GM12872 (cell line): ENCODE results near the gene KRT13.

ENCODE experiments used
- TF ChIP-seq, protein P1 (sequence below): IDR thresholded peaks from 3 replicates; pipeline ENCODE4 v1.5.1; 2011; ENCODE audit warnings: low read depth, mild to moderate bottlenecking, low read length, moderate library complexity; ENCODE audit not compliant: insufficient read depth

KRT13 gene

DNA sequence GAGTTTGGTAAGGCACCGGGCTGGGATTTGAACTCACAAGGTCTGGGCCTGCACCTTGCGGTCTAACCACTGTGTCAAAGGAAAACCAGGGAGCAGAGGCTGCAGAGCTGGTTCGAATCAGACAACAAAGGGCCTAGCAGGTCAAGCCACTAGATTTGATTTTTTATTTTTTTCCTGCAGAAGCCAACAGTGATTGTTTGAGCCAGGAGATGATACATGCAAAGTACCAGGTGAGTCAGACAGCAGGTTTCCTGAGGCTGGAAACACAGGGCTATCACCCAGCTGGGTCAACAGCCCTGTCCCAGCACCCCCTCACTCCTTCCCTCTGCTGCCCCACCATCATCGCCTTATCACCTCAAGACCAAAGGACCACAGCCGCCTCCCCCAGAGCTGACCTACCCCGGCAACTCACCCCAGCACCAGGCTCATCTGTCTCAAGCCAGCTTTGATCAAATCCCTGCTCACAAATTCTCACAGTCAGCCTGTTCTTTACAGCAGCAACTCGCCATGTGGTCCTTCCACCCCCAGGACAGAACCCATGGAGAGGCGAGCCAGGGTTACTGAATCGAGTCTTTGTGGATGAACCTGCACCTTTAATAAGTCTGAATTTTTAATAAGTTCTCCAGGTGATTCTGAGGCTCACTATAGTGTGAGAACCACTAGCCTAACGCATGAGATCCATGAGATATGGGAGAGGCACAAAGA is 35.7 kb upstream of the KRT13 start:
- TF ChIP-seq, protein P1, sequence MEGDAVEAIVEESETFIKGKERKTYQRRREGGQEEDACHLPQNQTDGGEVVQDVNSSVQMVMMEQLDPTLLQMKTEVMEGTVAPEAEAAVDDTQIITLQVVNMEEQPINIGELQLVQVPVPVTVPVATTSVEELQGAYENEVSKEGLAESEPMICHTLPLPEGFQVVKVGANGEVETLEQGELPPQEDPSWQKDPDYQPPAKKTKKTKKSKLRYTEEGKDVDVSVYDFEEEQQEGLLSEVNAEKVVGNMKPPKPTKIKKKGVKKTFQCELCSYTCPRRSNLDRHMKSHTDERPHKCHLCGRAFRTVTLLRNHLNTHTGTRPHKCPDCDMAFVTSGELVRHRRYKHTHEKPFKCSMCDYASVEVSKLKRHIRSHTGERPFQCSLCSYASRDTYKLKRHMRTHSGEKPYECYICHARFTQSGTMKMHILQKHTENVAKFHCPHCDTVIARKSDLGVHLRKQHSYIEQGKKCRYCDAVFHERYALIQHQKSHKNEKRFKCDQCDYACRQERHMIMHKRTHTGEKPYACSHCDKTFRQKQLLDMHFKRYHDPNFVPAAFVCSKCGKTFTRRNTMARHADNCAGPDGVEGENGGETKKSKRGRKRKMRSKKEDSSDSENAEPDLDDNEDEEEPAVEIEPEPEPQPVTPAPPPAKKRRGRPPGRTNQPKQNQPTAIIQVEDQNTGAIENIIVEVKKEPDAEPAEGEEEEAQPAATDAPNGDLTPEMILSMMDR, result no peak

DNA sequence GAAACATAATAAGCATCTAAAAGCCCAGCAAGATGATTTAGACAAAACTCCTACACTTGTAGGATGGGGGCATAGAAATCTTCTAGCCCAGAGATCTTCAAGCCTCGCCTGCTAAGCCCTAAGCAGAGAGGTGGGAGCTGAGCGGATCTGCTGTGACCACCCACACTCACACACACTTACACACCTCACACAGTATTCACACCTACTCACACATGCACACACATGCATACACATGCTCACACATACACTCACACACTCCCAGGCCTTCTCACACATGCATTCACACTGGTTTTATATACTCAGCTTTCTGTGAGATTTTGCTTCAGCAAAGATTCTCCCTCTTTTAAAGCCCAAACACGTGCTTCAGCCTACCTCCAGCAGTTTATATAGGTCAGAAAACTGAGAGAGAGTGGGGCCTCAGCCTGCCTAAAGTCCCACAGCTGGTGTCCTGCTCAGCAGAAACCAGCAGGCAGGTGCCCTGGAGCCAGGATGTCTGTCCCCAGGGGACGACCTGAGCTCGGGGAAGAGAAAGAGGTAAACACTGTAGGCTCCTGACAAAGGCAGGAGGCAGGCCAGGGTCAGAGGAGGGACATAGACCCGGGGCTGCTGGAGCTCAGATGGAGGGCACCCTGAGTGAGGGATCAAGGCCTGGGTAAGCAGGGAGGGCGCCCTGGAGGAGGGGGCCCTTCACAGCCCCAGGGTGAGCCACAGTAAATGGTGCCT is 34.7 kb upstream of the KRT13 start:
- TF ChIP-seq, protein P1, result no peak

GRCh38 chr17:41539071-41539492 is 33.7 kb upstream of the KRT13 start:
- TF ChIP-seq, protein P1, result no peak

GRCh38 chr17:41538565-41538991 is 33.2 kb upstream of the KRT13 start:
- TF ChIP-seq, protein P1, result no peak

DNA sequence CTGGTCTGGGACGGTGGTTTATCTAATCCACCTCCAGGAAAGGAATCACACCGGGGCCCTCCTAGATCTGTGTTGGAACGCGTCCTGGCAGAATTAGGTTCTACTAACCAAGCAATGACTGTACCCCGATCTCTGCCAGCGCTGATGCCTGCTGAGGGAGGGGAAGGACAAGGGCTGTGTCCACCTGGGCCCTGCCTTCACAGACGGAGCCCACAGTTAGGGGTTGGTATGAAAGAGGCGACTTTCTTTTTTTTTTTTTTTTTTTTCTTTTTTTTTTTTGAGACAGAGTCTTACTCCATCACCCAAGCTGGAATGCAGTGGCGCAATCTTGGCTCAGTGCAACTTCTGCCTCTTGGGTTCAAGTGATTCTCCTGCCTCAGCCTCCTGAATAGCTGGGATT is 32.6 kb upstream of the KRT13 start:
- TF ChIP-seq, protein P1, result no peak

DNA sequence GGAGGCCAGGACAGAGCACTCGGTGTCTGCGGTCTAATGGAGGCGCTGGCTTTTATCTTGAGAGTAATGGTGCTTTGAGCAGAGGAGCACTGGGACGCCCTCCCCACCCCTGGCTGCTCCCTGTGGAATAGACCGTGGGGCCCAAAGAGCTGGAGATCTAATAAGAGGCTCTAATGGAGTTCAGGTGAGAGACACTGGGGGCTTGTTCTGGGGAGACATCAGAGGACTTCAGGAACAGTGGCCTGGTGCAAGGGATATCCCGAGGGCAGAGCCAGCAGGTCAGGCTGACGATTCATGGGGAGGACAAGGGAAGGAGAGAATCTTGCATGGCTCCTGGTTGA is 32.2 kb upstream of the KRT13 start:
- TF ChIP-seq, protein P1, result no peak

GRCh38 chr17:41536741-41537613 is 31.6 kb upstream of the KRT13 start:
- TF ChIP-seq, protein P1, result no peak
